SK-N-SH treated with all-trans-retinoic acid at 6 μM for 48 hours (cell line): ENCODE measurements around the gene DRGX.

Source experiments
- ATAC-seq: fragments of 200-7000 bp; cut with Tn5 transposase; 3 replicates; pipeline ENCODE4 v1.9.1; 2020; ENCODE audit warnings: mild to moderate bottlenecking, moderate library complexity
- ARNTL ChIP-seq: fragments of 450-650 bp; formaldehyde crosslinking; IDR thresholded peaks from 2 replicates; pipeline ENCODE4 v1.5.0; 2020; ENCODE audit warnings: low read depth, mild to moderate bottlenecking, moderate library complexity, borderline replicate concordance
- BACH2 ChIP-seq: fragments of 250-450 bp; sonication (Bioruptor Pico); IDR thresholded peaks from 2 replicates; pipeline ENCODE4 v1.9.0; 2021; ENCODE audit warnings: mild to moderate bottlenecking, borderline replicate concordance
- CREB5 ChIP-seq: fragments of 250-450 bp; sonication (Bioruptor Pico); IDR thresholded peaks from 2 replicates; pipeline ENCODE4 v1.5.1; 2020; ENCODE audit warnings: low read depth, mild to moderate bottlenecking, moderate library complexity
- CSDC2 ChIP-seq: fragments of 250-450 bp; sonication (Bioruptor Pico); IDR thresholded peaks from 2 replicates; pipeline ENCODE4 v1.5.0; 2020; ENCODE audit warnings: mild to moderate bottlenecking, moderate library complexity
- ESRRG ChIP-seq: fragments of 250-450 bp; sonication (Bioruptor Pico); IDR thresholded peaks from 2 replicates; pipeline ENCODE4 v1.6.1; 2021; ENCODE audit warnings: mild to moderate bottlenecking
- GLIS3 ChIP-seq: fragments of 250-450 bp; sonication (Bioruptor Pico); IDR thresholded peaks from 2 replicates; pipeline ENCODE4 v1.5.0; 2020; ENCODE audit warnings: mild to moderate bottlenecking, moderate library complexity
- ISL1 ChIP-seq: fragments of 250-450 bp; sonication (Bioruptor Pico); IDR thresholded peaks from 2 replicates; pipeline ENCODE4 v2.1.2; 2022; ENCODE audit warnings: mild to moderate bottlenecking, moderate library complexity
- OSR1 ChIP-seq: fragments of 250-450 bp; sonication (Bioruptor Pico); IDR thresholded peaks from 2 replicates; pipeline ENCODE4 v1.8.0; 2022; ENCODE audit warnings: moderate library complexity, mild to moderate bottlenecking, inconsistent platforms
- PATZ1 ChIP-seq: fragments of 250-450 bp; sonication (Bioruptor Pico); IDR thresholded peaks from 2 replicates; pipeline ENCODE4 v1.8.0; 2020; ENCODE audit warnings: mild to moderate bottlenecking, moderate library complexity, borderline replicate concordance
- PPARA ChIP-seq: fragments of 250-450 bp; sonication (Bioruptor Pico); IDR thresholded peaks from 2 replicates; pipeline ENCODE4 v1.5.0; 2020; ENCODE audit warnings: mild to moderate bottlenecking, borderline replicate concordance
- SNAI2 ChIP-seq: fragments of 250-450 bp; sonication (Bioruptor Pico); IDR thresholded peaks from 2 replicates; pipeline ENCODE4 v1.5.0; 2020; ENCODE audit warnings: mild to moderate bottlenecking, moderate library complexity
- TCF4 ChIP-seq: fragments of 250-450 bp; sonication (Bioruptor Pico); IDR thresholded peaks from 2 replicates; pipeline ENCODE4 v1.8.0; 2021; ENCODE audit warnings: mild to moderate bottlenecking, moderate library complexity, borderline replicate concordance
- TOX ChIP-seq: fragments of 250-450 bp; sonication (Bioruptor Pico); IDR thresholded peaks from 2 replicates; pipeline ENCODE4 v1.8.0; 2021; ENCODE audit warnings: mild to moderate bottlenecking, moderate library complexity, borderline replicate concordance
- ZC3H10 ChIP-seq: fragments of 250-450 bp; sonication (Bioruptor Pico); IDR thresholded peaks from 2 replicates; pipeline ENCODE4 v1.5.1; 2021; ENCODE audit warnings: mild to moderate bottlenecking, moderate library complexity
- ZFP3 ChIP-seq: fragments of 250-450 bp; sonication (Bioruptor Pico); IDR thresholded peaks from 2 replicates; pipeline ENCODE4 v1.5.0; 2020; ENCODE audit warnings: mild to moderate bottlenecking, moderate library complexity
- ZFP30 ChIP-seq: fragments of 450-650 bp; formaldehyde crosslinking; IDR thresholded peaks from 2 replicates; pipeline ENCODE4 v1.5.0; 2022; ENCODE audit warnings: mild to moderate bottlenecking, moderate library complexity
- ZNF565 ChIP-seq: fragments of 450-650 bp; formaldehyde crosslinking; conservative IDR thresholded peaks from 2 replicates; pipeline ENCODE4 v1.5.0; 2020; ENCODE audit warnings: low read depth, mild to moderate bottlenecking, moderate library complexity
- ZNF70 ChIP-seq: fragments of 450-650 bp; formaldehyde crosslinking; IDR thresholded peaks from 2 replicates; pipeline ENCODE4 v1.5.0; 2020; ENCODE audit warnings: mild to moderate bottlenecking, moderate library complexity
- ZNF8 ChIP-seq: fragments of 450-650 bp; formaldehyde crosslinking; IDR thresholded peaks from 2 replicates; pipeline ENCODE4 v1.5.0; 2020; ENCODE audit warnings: mild to moderate bottlenecking, moderate library complexity
- TF ChIP-seq, protein P1 (sequence below): fragments of 250-450 bp; sonication (Bioruptor Pico); IDR thresholded peaks from 2 replicates; pipeline ENCODE4 v1.8.0; 2021; ENCODE audit warnings: low read depth, mild to moderate bottlenecking, moderate library complexity, borderline replicate concordance
- TF ChIP-seq, protein P2 (sequence below): fragments of 250-450 bp; sonication (Bioruptor Pico); IDR thresholded peaks from 2 replicates; pipeline ENCODE4 v1.5.0; 2020; ENCODE audit warnings: mild to moderate bottlenecking, moderate library complexity

Gene DRGX

GRCh38 chr10:49417311-49418052 is 21.6 kb upstream of the DRGX start:
- no peak for ATAC-seq
- TF ChIP-seq GLIS3 (CRISPR knock-in tag) (no peak), TCF4 (CRISPR knock-in tag) (no peak), ZNF565 (CRISPR knock-in tag) (no peak), ESRRG (CRISPR knock-in tag) (no peak), TOX (CRISPR knock-in tag) (no peak), OSR1 (CRISPR knock-in tag) (no peak), PATZ1 (CRISPR knock-in tag) (no peak)
- TF ChIP-seq, protein P1, sequence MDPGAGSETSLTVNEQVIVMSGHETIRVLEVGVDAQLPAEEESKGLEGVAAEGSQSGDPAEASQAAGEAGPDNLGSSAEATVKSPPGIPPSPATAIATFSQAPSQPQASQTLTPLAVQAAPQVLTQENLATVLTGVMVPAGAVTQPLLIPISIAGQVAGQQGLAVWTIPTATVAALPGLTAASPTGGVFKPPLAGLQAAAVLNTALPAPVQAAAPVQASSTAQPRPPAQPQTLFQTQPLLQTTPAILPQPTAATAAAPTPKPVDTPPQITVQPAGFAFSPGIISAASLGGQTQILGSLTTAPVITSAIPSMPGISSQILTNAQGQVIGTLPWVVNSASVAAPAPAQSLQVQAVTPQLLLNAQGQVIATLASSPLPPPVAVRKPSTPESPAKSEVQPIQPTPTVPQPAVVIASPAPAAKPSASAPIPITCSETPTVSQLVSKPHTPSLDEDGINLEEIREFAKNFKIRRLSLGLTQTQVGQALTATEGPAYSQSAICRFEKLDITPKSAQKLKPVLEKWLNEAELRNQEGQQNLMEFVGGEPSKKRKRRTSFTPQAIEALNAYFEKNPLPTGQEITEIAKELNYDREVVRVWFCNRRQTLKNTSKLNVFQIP (CRISPR knock-in tag): no peak
- TF ChIP-seq, protein P2, sequence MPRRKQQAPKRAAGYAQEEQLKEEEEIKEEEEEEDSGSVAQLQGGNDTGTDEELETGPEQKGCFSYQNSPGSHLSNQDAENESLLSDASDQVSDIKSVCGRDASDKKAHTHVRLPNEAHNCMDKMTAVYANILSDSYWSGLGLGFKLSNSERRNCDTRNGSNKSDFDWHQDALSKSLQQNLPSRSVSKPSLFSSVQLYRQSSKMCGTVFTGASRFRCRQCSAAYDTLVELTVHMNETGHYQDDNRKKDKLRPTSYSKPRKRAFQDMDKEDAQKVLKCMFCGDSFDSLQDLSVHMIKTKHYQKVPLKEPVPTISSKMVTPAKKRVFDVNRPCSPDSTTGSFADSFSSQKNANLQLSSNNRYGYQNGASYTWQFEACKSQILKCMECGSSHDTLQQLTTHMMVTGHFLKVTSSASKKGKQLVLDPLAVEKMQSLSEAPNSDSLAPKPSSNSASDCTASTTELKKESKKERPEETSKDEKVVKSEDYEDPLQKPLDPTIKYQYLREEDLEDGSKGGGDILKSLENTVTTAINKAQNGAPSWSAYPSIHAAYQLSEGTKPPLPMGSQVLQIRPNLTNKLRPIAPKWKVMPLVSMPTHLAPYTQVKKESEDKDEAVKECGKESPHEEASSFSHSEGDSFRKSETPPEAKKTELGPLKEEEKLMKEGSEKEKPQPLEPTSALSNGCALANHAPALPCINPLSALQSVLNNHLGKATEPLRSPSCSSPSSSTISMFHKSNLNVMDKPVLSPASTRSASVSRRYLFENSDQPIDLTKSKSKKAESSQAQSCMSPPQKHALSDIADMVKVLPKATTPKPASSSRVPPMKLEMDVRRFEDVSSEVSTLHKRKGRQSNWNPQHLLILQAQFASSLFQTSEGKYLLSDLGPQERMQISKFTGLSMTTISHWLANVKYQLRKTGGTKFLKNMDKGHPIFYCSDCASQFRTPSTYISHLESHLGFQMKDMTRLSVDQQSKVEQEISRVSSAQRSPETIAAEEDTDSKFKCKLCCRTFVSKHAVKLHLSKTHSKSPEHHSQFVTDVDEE (CRISPR knock-in tag): no peak

DNA sequence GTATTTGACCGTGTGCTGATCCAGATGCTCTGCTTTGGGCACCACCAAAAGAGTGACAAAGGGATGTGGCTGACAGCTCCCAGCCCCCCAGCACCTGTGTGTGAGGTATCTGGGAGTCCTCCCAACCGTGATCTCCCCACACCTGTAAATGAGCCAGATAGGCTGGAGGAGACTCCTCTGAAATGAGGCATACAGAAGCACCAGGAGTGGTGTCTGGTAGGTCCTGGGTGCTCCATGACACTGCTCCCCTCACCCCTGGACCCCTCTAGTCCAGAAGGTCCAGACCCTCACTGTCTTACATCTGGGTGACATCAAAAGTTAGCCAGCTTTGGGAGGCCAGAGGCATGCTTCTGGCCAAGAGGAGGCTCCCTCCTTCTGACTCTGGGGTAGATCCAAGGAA is 20.0 kb upstream of the DRGX start:
- TF ChIP-seq SNAI2: no peak
- no peak for TF ChIP-seq ZFP3 (CRISPR knock-in tag)
- TF ChIP-seq, protein P1 (CRISPR knock-in tag): no peak
- no peak for TF ChIP-seq TOX (CRISPR knock-in tag)
- no peak for TF ChIP-seq BACH2 (CRISPR knock-in tag)
- TF ChIP-seq ESRRG (CRISPR knock-in tag): no peak
- no peak for TF ChIP-seq ZFP30 (CRISPR knock-in tag)
- no peak for TF ChIP-seq CREB5 (CRISPR knock-in tag)
- no peak for TF ChIP-seq CSDC2 (CRISPR knock-in tag)
- TF ChIP-seq ISL1 (CRISPR knock-in tag): no peak
- no peak for TF ChIP-seq TCF4 (CRISPR knock-in tag)
- no peak for TF ChIP-seq ARNTL (CRISPR knock-in tag)
- TF ChIP-seq OSR1 (CRISPR knock-in tag): no peak
- ATAC-seq: no peak

GRCh38 chr10:49415109-49415508 is 19.2 kb upstream of the DRGX start:
- ATAC-seq: no peak
- TF ChIP-seq, protein P2 (CRISPR knock-in tag): no peak
- TF ChIP-seq PPARA (CRISPR knock-in tag): no peak
- no peak for TF ChIP-seq ZNF8 (CRISPR knock-in tag)
- TF ChIP-seq, protein P1 (CRISPR knock-in tag): no peak
- TF ChIP-seq ZC3H10: no peak
- no peak for TF ChIP-seq ISL1 (CRISPR knock-in tag)
- TF ChIP-seq ZFP3 (CRISPR knock-in tag): no peak
- no peak for TF ChIP-seq CSDC2 (CRISPR knock-in tag)
- TF ChIP-seq CREB5 (CRISPR knock-in tag): no peak
- TF ChIP-seq ZFP30 (CRISPR knock-in tag): no peak
- no peak for TF ChIP-seq ZNF70 (CRISPR knock-in tag)
